ENCODE results near the gene TNPO2.
A peak's percentile ranks its signal among the peaks of the same experiment; 100 is the strongest.

Gene TNPO2

GRCh38 chr19:12752056-12752781, 28.5 kb upstream of the TNPO2 start:
- peaks cover 0 to 11% of the 10 kb centered on the region in 2 experiments; a peak in 1 of 3 replicates for H3K36me3 ChIP-seq (ENCODE audit: control insufficient read depth in 2 of 2, insufficient read depth in 1 of 2, low read length in 2 of 2)
- TF ChIP-seq INSM2 (tag by site-specific recombination; IDR thresholded peaks at IDR 0.05) (no peak), SCRT2 (tag by site-specific recombination; IDR thresholded peaks at IDR 0.05) (peak; percentile 97), SCRT1 (tag by site-specific recombination; IDR thresholded peaks at IDR 0.05; ENCODE audit: borderline replicate concordance) (peak; percentile 98), BCL11B (tag by site-specific recombination; IDR thresholded peaks at IDR 0.05; ENCODE audit: low read depth) (0 out of 2 replicates have a peak, but pooled peaks have one; percentile 10)
- ChIA-PET CTCF (interaction anchor here (0.6 to 1.4 kb wide), 8 partner anchors 8 to 215 kb away, joined by 3 to 9 read pairs (median 4); no protein-coding TSS in a partner anchor), POLR2A (interaction anchor here (0.9 to 1.1 kb wide), 3 partner anchors 19 to 28 kb away, joined by 3 to 10 read pairs (median 4); no protein-coding TSS in a partner anchor)
- no peak overlapping the region for H3K27ac ChIP-seq (ENCODE audit: extremely low read depth, low read depth, low read length)
- no peak overlapping the region for H3K4me3 ChIP-seq (ENCODE audit: low read depth, low read length)
- peaks cover 10% of the 10 kb centered on the region for H3K4me1 ChIP-seq (ENCODE audit: control insufficient read depth, insufficient read depth, low read length)
- H3K9me3 ChIP-seq (ENCODE audit: control insufficient read depth, insufficient read depth, low read depth, low read length): no peaks in the 10 kb centered on the region

- POLR2A ChIA-PET: no interaction called here
- TF ChIP-seq BCL6B (tag by site-specific recombination; IDR thresholded peaks at IDR 0.05) (no peak), ZNF776 (tag by site-specific recombination; IDR thresholded peaks at IDR 0.05; ENCODE audit: borderline replicate concordance) (no peak), KLF9 (tag by site-specific recombination; IDR thresholded peaks at IDR 0.05; ENCODE audit: low read depth) (peak; percentile 56), ZNF311 (tag by site-specific recombination; IDR thresholded peaks at IDR 0.05; ENCODE audit: borderline replicate concordance) (no peak), GLI2 (tag by site-specific recombination; IDR thresholded peaks at IDR 0.05; ENCODE audit: borderline replicate concordance, low read depth) (no peak), ZNF37A (tag by site-specific recombination; IDR thresholded peaks at IDR 0.05) (no peak), GFI1B (tag by site-specific recombination; IDR thresholded peaks at IDR 0.05) (no peak), ZSCAN18 (tag by site-specific recombination; IDR thresholded peaks at IDR 0.05) (no peak), BCL11B (tag by site-specific recombination; IDR thresholded peaks at IDR 0.05; ENCODE audit: low read depth) (0 out of 2 replicates have a peak, but pooled peaks have one; percentile 5), KLF1 (tag by site-specific recombination; IDR thresholded peaks at IDR 0.05) (peak; percentile 88), ZFP69B (tag by site-specific recombination; IDR thresholded peaks at IDR 0.05) (no peak), ZIC2 (tag by site-specific recombination; IDR thresholded peaks at IDR 0.05) (no peak), ZBTB6 (tag by site-specific recombination; IDR thresholded peaks at IDR 0.05) (no peak), WT1 (tag by site-specific recombination; IDR thresholded peaks at IDR 0.05) (peak; percentile 57; the same call in 1 of the 2 replicates), KLF10 (tag by site-specific recombination; IDR thresholded peaks at IDR 0.05) (no peak)
- H3K9me3 ChIP-seq (ENCODE audit: control insufficient read depth, insufficient read depth, low read depth, low read length): no peaks in the 10 kb centered on the region
- CTCF ChIA-PET: interaction anchor here (0.6 to 1.8 kb wide), 3 partner anchors 9 to 44 kb away, joined by 3 to 4 read pairs (median 4); no protein-coding TSS in a partner anchor
- peaks cover 0 to 16% of the 10 kb centered on the region in 2 experiments; a peak in 2 of 3 replicates for H3K36me3 ChIP-seq (ENCODE audit: control insufficient read depth in 2 of 2, insufficient read depth in 1 of 2, low read length in 2 of 2)
- H3K4me3 ChIP-seq (ENCODE audit: low read depth, low read length): no peak within 1 kb of the TSS
- H3K27ac ChIP-seq (ENCODE audit: extremely low read depth, low read depth, low read length): no peak within 1 kb of the TSS
- H3K4me1 ChIP-seq (ENCODE audit: control insufficient read depth, insufficient read depth, low read length): peaks cover 10% of the 10 kb centered on the region
These were observed 27.9 kb upstream of the TNPO2 start, which contains the start of gene BEST2 for GRCh38 chr19:12751635-12752034. Gene BEST2 (plus strand): TSS chr19:12751791. CDS start chr19:12752593, 802 bp downstream.
